ENCODE measurements around the gene ZBBX.
A peak's percentile ranks its signal among the peaks of the same experiment; 100 is the strongest.

The ZBBX gene

GRCh38 chr3:167304077-167304476 is 76.0 kb downstream of the ZBBX start:
- no peaks in the 10 kb centered on the region for H3K9me3 ChIP-seq (ENCODE audit: control insufficient read depth, low read length)
- H3K4me3 ChIP-seq (ENCODE audit: low read length) = no peak overlapping the region
- H3K4me1 ChIP-seq (ENCODE audit: control insufficient read depth, insufficient read depth, low read length) = peaks cover 20% of the 10 kb centered on the region
- no peak for DNase-seq (ENCODE audit: low read depth)
- peak overlapping the region; percentile 34 for H3K9ac ChIP-seq (ENCODE audit: low read length)
- H3K27me3 ChIP-seq (replicated peaks; ENCODE audit: control insufficient read depth, insufficient read depth, low read length) = no peaks in the 10 kb centered on the region
- no peaks in the 10 kb centered on the region for H3K36me3 ChIP-seq (ENCODE audit: control insufficient read depth, insufficient read depth, low read length, severe bottlenecking)

- Histone ChIP-seq H3K36me3 (ENCODE audit: control insufficient read depth, insufficient read depth, low read length, severe bottlenecking) (no peaks in the 10 kb centered on the region), H3K4me1 (ENCODE audit: control insufficient read depth, insufficient read depth, low read length) (peaks cover 20% of the 10 kb centered on the region), H3K9me3 (ENCODE audit: control insufficient read depth, low read length) (no peaks in the 10 kb centered on the region), H3K27me3 (replicated peaks; ENCODE audit: control insufficient read depth, insufficient read depth, low read length) (no peaks in the 10 kb centered on the region), H3K9ac (ENCODE audit: low read length) (peak overlapping the region; percentile 16), H3K4me3 (ENCODE audit: low read length) (no peak overlapping the region)
- DNase-seq (ENCODE audit: low read depth) = no peak
These were observed 77.4 kb downstream of the ZBBX start for GRCh38 chr3:167302678-167303077.

- Histone ChIP-seq H3K4me1 (ENCODE audit: control insufficient read depth, insufficient read depth, low read length) (peaks cover 18% of the 10 kb centered on the region), H3K4me3 (ENCODE audit: low read length) (no peak overlapping the region), H3K27me3 (replicated peaks; ENCODE audit: control insufficient read depth, insufficient read depth, low read length) (no peaks in the 10 kb centered on the region), H3K9me3 (ENCODE audit: control insufficient read depth, low read length) (peaks cover 5% of the 10 kb centered on the region), H3K9ac (ENCODE audit: low read length) (no peak overlapping the region), H3K36me3 (ENCODE audit: control insufficient read depth, insufficient read depth, low read length, severe bottlenecking) (no peaks in the 10 kb centered on the region)
- no peak for DNase-seq (ENCODE audit: low read depth)
These were observed 79.9 kb downstream of the ZBBX start for GRCh38 chr3:167300207-167300606.

- DNase-seq (ENCODE audit: low read depth) = no peak
- no peak overlapping the region for H3K4me3 ChIP-seq (ENCODE audit: low read length)
- H3K9me3 ChIP-seq (ENCODE audit: control insufficient read depth, low read length) = no peaks in the 10 kb centered on the region
- no peaks in the 10 kb centered on the region for H3K27me3 ChIP-seq (replicated peaks; ENCODE audit: control insufficient read depth, insufficient read depth, low read length)
- H3K36me3 ChIP-seq (ENCODE audit: control insufficient read depth, insufficient read depth, low read length, severe bottlenecking) = no peaks in the 10 kb centered on the region
- no peaks in the 10 kb centered on the region for H3K4me1 ChIP-seq (ENCODE audit: control insufficient read depth, insufficient read depth, low read length)
- no peak overlapping the region for H3K9ac ChIP-seq (ENCODE audit: low read length)
These were observed 90.7 kb downstream of the ZBBX start for GRCh38 chr3:167289435-167289834.

GRCh38 chr3:167288737-167289136 is 91.4 kb downstream of the ZBBX start:
- no peaks in the 10 kb centered on the region for H3K9me3 ChIP-seq (ENCODE audit: control insufficient read depth, low read length)
- H3K9ac ChIP-seq (ENCODE audit: low read length) = no peak overlapping the region
- no peak for DNase-seq (ENCODE audit: low read depth)
- H3K36me3 ChIP-seq (ENCODE audit: control insufficient read depth, insufficient read depth, low read length, severe bottlenecking) = no peaks in the 10 kb centered on the region
- H3K27me3 ChIP-seq (replicated peaks; ENCODE audit: control insufficient read depth, insufficient read depth, low read length) = no peaks in the 10 kb centered on the region
- no peaks in the 10 kb centered on the region for H3K4me1 ChIP-seq (ENCODE audit: control insufficient read depth, insufficient read depth, low read length)
- no peak overlapping the region for H3K4me3 ChIP-seq (ENCODE audit: low read length)

- Histone ChIP-seq H3K9me3 (ENCODE audit: control insufficient read depth, low read length) (no peaks in the 10 kb centered on the region), H3K4me3 (ENCODE audit: low read length) (no peak overlapping the region), H3K27me3 (replicated peaks; ENCODE audit: control insufficient read depth, insufficient read depth, low read length) (no peaks in the 10 kb centered on the region), H3K4me1 (ENCODE audit: control insufficient read depth, insufficient read depth, low read length) (no peaks in the 10 kb centered on the region), H3K36me3 (ENCODE audit: control insufficient read depth, insufficient read depth, low read length, severe bottlenecking) (no peaks in the 10 kb centered on the region), H3K9ac (ENCODE audit: low read length) (no peak overlapping the region)
- no peak for DNase-seq (ENCODE audit: low read depth)
These were observed 92.8 kb downstream of the ZBBX start for GRCh38 chr3:167287308-167287707.

GRCh38 chr3:167274141-167274874 is 105.8 kb downstream of the ZBBX start:
- no peaks in the 10 kb centered on the region for H3K36me3 ChIP-seq (ENCODE audit: control insufficient read depth, insufficient read depth, low read length, severe bottlenecking)
- no peaks in the 10 kb centered on the region for H3K4me1 ChIP-seq (ENCODE audit: control insufficient read depth, insufficient read depth, low read length)
- H3K9ac ChIP-seq (ENCODE audit: low read length) = no peak overlapping the region
- no peak for DNase-seq (ENCODE audit: low read depth)
- H3K27me3 ChIP-seq (replicated peaks; ENCODE audit: control insufficient read depth, insufficient read depth, low read length) = no peaks in the 10 kb centered on the region
- no peak overlapping the region for H3K4me3 ChIP-seq (ENCODE audit: low read length)
- no peaks in the 10 kb centered on the region for H3K9me3 ChIP-seq (ENCODE audit: control insufficient read depth, low read length)

GRCh38 chr3:167253037-167253436 is 127.1 kb downstream of the ZBBX start:
- no peak for DNase-seq (ENCODE audit: low read depth)
- H3K9me3 ChIP-seq (ENCODE audit: control insufficient read depth, low read length) = no peaks in the 10 kb centered on the region
- no peak overlapping the region for H3K9ac ChIP-seq (ENCODE audit: low read length)
- no peaks in the 10 kb centered on the region for H3K36me3 ChIP-seq (ENCODE audit: control insufficient read depth, insufficient read depth, low read length, severe bottlenecking)
- no peaks in the 10 kb centered on the region for H3K4me1 ChIP-seq (ENCODE audit: control insufficient read depth, insufficient read depth, low read length)
- H3K4me3 ChIP-seq (ENCODE audit: low read length) = no peak overlapping the region
- no peaks in the 10 kb centered on the region for H3K27me3 ChIP-seq (replicated peaks; ENCODE audit: control insufficient read depth, insufficient read depth, low read length)

- Histone ChIP-seq H3K4me1 (ENCODE audit: control insufficient read depth, insufficient read depth, low read length) (no peaks in the 10 kb centered on the region), H3K36me3 (ENCODE audit: control insufficient read depth, insufficient read depth, low read length, severe bottlenecking) (no peaks in the 10 kb centered on the region), H3K27me3 (replicated peaks; ENCODE audit: control insufficient read depth, insufficient read depth, low read length) (no peaks in the 10 kb centered on the region), H3K4me3 (ENCODE audit: low read length) (no peak overlapping the region), H3K9ac (ENCODE audit: low read length) (no peak overlapping the region), H3K9me3 (ENCODE audit: control insufficient read depth, low read length) (no peaks in the 10 kb centered on the region)
- DNase-seq (ENCODE audit: low read depth) = no peak
These were observed 128.4 kb downstream of the ZBBX start for GRCh38 chr3:167251678-167252077.

- H3K9ac ChIP-seq (ENCODE audit: low read length) = no peak overlapping the region
- no peak overlapping the region for H3K4me3 ChIP-seq (ENCODE audit: low read length)
- H3K9me3 ChIP-seq (ENCODE audit: control insufficient read depth, low read length) = no peaks in the 10 kb centered on the region
- no peaks in the 10 kb centered on the region for H3K27me3 ChIP-seq (replicated peaks; ENCODE audit: control insufficient read depth, insufficient read depth, low read length)
- H3K36me3 ChIP-seq (ENCODE audit: control insufficient read depth, insufficient read depth, low read length, severe bottlenecking) = no peaks in the 10 kb centered on the region
- DNase-seq (ENCODE audit: low read depth) = no peak
- no peaks in the 10 kb centered on the region for H3K4me1 ChIP-seq (ENCODE audit: control insufficient read depth, insufficient read depth, low read length)
These were observed 133.8 kb downstream of the ZBBX start for GRCh38 chr3:167246252-167246651.

- Histone ChIP-seq H3K9me3 (ENCODE audit: control insufficient read depth, low read length) (no peaks in the 10 kb centered on the region), H3K27me3 (replicated peaks; ENCODE audit: control insufficient read depth, insufficient read depth, low read length) (no peaks in the 10 kb centered on the region), H3K9ac (ENCODE audit: low read length) (no peak overlapping the region), H3K4me1 (ENCODE audit: control insufficient read depth, insufficient read depth, low read length) (no peaks in the 10 kb centered on the region), H3K36me3 (ENCODE audit: control insufficient read depth, insufficient read depth, low read length, severe bottlenecking) (no peaks in the 10 kb centered on the region), H3K4me3 (ENCODE audit: low read length) (no peak overlapping the region)
- DNase-seq (ENCODE audit: low read depth) = no peak
These were observed 138.8 kb downstream of the ZBBX start for GRCh38 chr3:167241048-167241845.
